B cell (primary cell): Measurements from ENCODE around the gene SOX13.

Source experiments
- CTCF ChIP-seq: fragments of 200-600 bp; IDR thresholded peaks from one replicate; pipeline ENCODE4 v1.8.0; 2022; ENCODE audit warnings: antibody characterized with exemption, mild to moderate bottlenecking
- EZH2 ChIP-seq: IDR thresholded peaks from 2 replicates; pipeline ENCODE4 v1.6.1; 2012; ENCODE audit warnings: borderline replicate concordance, low read depth, mild to moderate bottlenecking, moderate library complexity, low read length; ENCODE audit not compliant: insufficient read depth, poor library complexity, severe bottlenecking

- TF ChIP-seq CTCF (no peak), EZH2 (no peak)
These were observed 30.0 kb downstream of the SOX13 start for GRCh38 chr1:204102739-204103430.
